PFSK-1 (cell line): ENCODE data around the gene METTL22.

Experiments
- FOXP2 ChIP-seq: optimal IDR thresholded peaks from 2 replicates; pipeline ENCODE3; 2011; ENCODE audit warnings: borderline replicate concordance, control low read depth, inconsistent platforms; ENCODE audit not compliant: insufficient read depth; ENCODE audit errors: extremely low read length, extremely low read depth
- POLR2AphosphoS5 ChIP-seq: IDR thresholded peaks from 2 replicates; pipeline ENCODE4 v1.6.1; 2012; ENCODE audit warnings: low read depth, mild to moderate bottlenecking, control low read depth, low read length, moderate library complexity
- REST ChIP-seq, 2 experiments: IDR thresholded peaks; 2 replicates each; pipeline versions ENCODE4 v1.6.1 to v1.8.0; 2011 to 2012; ENCODE audit warnings: low read depth in 2 of 2, low read length in 2 of 2, control low read depth in 1 of 2, inconsistent platforms in 1 of 2, mild to moderate bottlenecking in 1 of 2, moderate library complexity in 1 of 2; ENCODE audit not compliant: insufficient read depth in 1 of 2
- SIN3A ChIP-seq: IDR thresholded peaks from 2 replicates; pipeline ENCODE4 v1.6.1; 2012; ENCODE audit warnings: mild to moderate bottlenecking, low read length, moderate library complexity, borderline replicate concordance; ENCODE audit not compliant: insufficient read depth
- TAF1 ChIP-seq: IDR thresholded peaks from 2 replicates; pipeline ENCODE4 v1.6.1; 2012; ENCODE audit warnings: low read length, control low read depth, borderline replicate concordance; ENCODE audit not compliant: insufficient read depth

Gene METTL22

GRCh38 chr16:8697965-8698364 is 76.5 kb downstream of the METTL22 start:
- TF ChIP-seq SIN3A (no peak), FOXP2 (no peak), POLR2AphosphoS5 (no peak), REST (IDR thresholded peaks at IDR 0.05; ENCODE audit: insufficient read depth in 1 of 2, low read depth in 2 of 2, low read length in 2 of 2) (no peak), TAF1 (no peak)
